Measurements from ENCODE around the gene TWIST2. TPM values are rescaled to one million over a fixed set of nuclear protein-coding genes. Genes with fewer than 3 reads are reported as not detected.

The TWIST2 gene
- polyA plus RNA-seq, 3 donors = 3.6 to 7.6 (median 5.0) TPM

GRCh38 chr2:238888781-238889180 is 40.9 kb downstream of the TWIST2 start:
- DNase-seq = no peak

GRCh38 chr2:238890131-238890530 is 42.2 kb downstream of the TWIST2 start:
- DNase-seq = no peak

- DNase-seq = no peak
Observed at GRCh38 chr2:238890618-238891456, 43.0 kb downstream of the TWIST2 start.

- DNase-seq = no peak
Observed at GRCh38 chr2:238891457-238892203, 43.7 kb downstream of the TWIST2 start.

DNA sequence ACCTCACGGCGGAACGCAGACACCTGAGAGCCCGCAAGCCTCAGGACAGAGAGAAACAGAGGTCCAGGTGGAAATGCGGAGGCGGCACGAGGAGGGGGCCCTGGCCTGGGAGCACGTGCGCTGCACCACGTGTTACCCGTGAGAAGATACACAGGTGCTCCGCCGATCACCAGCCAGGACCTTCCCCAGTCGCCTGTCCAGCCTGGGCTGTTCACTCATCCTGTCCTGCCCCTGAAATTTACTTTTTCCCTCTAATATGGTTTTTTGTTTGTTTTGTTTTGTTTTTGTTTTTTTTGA is 44.3 kb downstream of the TWIST2 start:
- no peak for DNase-seq

DNA sequence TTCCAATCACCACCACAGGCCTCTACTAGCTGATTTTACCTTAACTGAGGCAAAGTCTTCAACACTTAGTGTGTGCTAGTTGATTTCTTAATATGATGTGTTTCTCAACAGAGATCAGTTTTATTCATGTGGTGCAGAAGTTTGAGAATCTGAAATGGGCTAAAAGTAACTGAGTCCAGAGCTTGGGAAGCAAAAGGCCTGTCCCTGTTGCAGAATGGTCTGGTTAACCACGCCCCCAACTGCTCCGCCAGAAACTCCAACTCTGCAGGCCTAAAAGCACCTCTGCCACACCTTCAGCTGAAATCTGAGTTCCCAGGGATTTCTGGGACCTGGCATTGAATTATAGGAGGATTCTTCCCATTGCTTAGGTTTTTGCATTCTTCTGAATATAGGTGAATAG is 44.9 kb downstream of the TWIST2 start:
- no peak for DNase-seq

DNA sequence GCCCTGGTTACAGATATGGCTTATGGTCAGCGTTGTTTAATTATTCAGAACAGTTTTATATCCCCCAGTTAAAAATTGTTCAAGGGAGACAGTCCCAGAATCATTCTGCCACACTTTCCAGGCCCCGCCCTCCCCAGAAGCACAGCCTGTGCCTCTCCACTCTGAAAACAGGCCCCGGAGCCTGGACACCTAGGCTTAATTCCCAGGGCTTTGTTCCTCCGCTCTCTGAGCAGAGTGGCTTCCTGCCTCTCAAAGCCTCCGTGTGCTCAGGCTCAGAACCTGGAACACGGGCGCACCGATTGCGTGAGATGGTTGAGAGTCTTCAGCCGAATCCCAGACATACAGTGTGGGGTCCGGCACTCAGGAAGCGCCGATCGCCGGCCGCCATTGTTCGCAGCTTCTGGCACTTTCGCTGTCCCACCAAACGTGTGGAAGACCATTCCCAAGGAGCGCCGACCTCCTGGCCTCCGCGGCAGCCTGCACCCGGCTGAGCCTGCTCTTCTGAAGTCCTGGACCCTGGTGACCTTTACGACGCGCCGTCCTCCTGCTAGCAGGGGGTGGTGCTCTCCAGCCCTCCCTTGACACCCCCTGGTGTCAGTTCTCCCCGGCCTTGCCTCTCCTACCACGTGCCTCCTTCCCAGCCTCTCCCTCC is 45.6 kb downstream of the TWIST2 start:
- DNase-seq = no peak

DNA sequence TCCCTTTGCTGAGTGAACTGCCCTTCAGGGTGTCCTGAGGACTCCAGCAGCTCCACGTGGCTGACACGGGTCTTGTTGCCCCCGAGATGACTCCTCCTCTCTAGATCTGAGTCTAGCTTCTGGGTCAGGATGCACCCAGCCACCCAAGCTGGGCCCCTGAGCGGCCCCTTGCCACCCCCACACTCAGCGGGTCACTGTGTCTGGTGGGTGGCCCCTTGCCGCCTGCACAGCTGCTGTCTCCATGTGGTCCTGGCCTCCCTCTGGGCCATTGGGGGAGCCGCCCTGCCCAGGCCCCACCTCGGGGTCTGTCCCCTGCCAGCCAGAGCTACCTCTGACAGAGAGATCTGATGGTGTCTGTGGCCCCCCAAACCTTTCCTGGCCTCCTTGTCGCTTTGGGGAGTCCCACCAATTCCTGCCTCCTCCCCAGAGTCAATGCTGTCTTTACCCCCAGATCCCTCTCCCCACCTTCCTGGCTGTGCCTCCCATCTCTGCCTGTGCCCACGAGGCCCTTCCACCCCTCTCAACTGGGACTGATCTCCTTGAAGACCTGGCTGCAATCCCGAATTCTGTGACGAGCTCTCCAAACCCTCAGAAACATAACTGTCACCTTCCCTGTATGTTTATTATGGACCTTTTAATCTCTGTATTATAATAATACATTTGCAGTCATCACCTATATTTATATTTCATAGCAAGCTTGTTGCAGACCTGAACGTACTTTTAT is 46.5 kb downstream of the TWIST2 start:
- DNase-seq = no peak

DNA sequence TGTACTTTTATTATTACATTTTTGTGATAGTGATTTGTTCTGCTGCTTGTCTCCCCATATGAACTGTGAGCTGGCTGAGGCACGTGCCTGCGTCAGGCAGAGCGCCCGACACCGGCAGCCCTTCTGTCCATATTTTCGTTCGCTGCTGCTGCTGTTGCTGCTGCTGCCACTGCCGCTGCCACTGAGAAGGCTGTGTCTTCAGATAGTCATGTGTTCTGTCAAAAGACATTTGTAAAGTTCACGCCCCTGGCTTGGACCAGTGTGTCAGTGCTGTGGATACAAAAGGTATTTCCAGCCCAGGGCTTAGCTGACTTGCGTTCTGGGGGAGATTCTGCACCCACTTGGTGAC is 47.0 kb downstream of the TWIST2 start:
- no peak for DNase-seq

GRCh38 chr2:238895361-238895882 is 47.5 kb downstream of the TWIST2 start:
- DNase-seq = no peak

DNA sequence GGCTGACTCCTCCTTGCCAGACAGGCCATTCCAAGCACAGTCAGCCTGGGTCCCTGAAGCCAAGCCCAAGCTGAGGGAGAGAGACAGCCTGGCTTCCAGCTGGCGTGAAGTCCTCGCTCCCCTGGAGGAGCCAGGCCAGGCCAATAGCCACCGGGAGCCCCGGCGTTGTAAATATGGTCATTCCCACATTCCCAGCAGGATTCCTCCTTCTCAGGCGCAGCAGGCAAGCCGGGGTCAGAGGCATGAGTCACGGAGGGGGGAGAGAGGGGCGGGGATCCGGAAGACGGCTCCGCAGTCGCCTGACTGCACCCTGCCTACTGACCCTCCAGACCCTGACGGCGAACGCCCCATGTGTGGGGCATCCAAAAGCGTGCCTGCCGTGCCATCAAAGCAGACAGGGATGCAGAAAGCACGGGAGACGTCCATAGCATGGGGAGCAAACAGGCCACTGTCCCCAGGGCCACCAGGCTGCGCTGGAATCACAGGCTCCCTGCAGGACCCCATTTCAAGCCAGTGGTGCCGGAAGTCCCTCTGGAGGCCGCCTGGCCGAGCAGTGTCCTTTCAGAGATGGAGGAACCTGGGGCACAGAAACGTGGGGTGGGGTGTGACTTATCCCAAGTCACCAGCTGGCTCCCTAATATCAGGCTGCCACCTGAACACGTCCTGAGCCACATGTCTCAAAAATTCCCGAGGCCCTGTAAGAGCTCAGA is 48.2 kb downstream of the TWIST2 start:
- no peak for DNase-seq

- DNase-seq = no peak
Observed at GRCh38 chr2:238896641-238897040, 48.8 kb downstream of the TWIST2 start.

- no peak for DNase-seq
Observed at GRCh38 chr2:238897122-238897880, 49.4 kb downstream of the TWIST2 start.

DNA sequence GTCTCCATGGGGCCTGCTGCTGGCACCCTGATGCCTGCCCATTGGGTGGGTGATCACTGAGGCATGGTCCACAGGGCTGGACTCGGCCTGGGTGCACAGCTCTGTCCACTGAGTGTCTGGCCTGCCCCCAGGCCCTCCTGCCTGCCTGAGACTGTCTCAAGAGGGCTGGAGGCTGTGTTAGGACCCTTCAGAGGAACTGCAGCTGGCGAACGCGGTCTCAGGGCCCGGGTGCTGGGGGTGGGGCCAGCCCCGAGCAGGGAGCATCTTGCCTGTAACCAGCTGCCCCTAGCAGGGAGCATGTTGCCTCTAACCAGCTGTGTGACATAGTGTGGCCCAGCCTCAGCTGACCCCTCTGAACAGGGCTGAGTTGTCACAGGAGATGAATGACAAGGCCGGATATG is 50.0 kb downstream of the TWIST2 start:
- DNase-seq = no peak

DNA sequence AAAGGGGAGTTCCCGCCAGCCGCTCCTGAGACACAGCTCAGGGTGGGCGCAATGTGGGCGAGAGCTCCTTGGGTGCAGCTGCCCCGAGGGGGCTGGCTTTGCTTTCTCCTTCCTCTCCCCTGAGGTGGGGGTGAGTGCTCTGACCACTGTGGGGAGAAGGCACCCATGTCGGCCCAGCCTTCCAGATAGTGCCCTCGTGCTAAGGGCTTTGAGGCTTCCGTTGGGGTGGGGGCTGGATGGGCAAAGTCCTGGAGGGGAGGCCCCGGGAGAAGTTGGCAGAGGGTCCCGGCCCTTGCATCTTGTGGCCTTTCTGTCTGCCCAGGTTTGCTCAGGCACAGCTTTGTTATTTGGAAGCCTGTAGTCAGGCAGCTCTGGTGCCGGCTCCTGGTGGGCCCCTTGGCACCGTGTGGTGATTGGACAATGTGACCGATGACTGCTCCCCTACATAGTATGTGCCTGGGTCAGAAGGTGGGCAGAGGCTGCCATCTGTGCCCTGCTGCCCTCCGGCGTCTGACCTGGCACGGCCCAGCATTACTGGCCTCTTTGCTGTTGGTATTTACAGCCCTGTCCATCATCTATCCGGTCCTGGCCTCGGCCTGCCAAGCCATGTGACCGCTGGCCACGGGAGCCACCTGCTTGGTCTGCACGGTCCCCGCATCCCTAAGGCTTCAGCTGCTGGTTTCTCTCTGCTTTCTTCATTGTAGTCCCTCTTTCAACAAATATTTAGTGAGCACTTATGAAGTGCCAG is 50.8 kb downstream of the TWIST2 start:
- DNase-seq = no peak

- no peak for DNase-seq
Observed at GRCh38 chr2:238899386-238899785, 51.5 kb downstream of the TWIST2 start.

- DNase-seq = no peak
Observed at GRCh38 chr2:238900511-238900910, 52.6 kb downstream of the TWIST2 start.

DNA sequence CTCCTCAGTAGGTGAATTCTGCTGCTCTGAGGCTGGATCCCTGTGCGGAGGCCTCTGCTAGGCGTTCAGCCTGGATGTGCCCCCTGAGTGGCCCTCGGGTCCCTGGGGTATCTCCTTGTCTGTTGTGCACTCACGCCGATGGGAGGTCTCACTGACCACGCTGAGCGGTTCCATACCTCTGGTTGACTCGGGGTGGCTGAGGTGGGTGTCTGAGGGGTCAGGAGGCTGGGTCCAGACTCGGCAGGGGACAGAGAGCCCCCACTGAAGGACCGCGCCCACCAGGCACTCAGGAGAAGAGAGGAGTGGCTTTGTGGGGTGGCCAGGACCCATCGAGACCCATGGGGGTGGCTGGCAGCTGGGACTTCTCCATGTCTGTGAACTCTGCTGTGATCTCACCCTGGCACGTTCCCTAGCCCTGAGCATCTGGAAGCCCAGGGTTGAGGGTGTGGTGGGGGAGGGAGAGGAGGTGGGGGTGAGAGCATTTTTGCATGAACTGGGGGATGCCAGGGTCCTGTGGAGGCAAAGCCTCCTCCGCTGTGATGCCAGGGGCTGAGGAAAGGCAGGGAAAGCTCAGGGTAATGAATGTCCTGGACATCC is 53.7 kb downstream of the TWIST2 start:
- DNase-seq = no peak

DNA sequence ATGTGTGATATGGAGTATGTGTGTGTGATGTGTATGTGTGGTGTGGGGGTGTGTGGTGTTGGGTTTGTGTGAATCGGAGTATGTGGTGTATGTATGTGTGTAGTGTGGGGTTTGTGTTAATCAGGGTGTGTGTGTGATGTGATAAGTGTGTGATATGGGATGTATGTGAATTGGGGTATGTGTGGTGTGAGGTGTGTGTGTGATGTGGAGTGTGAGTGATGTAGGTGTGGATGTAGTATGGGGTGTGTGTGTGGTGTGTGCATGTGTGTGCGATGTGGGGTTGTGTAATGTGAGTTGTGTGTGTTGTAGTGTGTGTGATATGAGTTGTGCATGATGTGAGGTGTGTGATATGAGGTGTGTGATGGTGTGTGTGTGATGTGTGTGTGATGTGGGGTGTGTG is 54.4 kb downstream of the TWIST2 start:
- DNase-seq = no peak

DNA sequence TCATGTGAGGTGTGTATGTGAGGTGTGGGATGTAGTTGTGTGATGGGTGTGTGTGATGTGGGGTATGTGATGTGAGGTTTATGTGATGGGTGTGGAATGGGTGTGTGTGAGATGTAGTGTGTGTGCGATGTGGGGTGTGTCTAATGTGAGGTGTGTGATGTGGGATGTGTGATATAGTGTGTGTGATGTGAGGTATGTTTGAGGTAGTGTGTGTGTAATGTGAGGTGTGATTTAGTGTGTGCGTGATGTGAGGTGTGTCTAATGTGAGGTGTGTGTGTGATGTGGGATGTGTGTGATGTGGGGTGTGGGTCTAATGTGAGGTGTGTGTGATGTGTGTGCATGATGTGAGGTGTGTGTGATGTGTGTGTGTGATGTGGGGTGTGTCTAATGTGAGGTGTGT is 55.3 kb downstream of the TWIST2 start:
- DNase-seq = no peak

Measured in renal pelvis (tissue), 4 donors.